Effector memory CD8-positive, alpha-beta T cell (primary cell): ENCODE data around the gene DUS1L.

Experiments
- ATAC-seq: fragments of 150-1000 bp; cut with Tn5 transposase; replicated peaks from 2 replicates; pipeline ENCODE4 v1.10.0; 2021; ENCODE audit warnings: mild to moderate bottlenecking, moderate library complexity
- DNase-seq, 3 experiments: peaks; one replicate each; pipeline ENCODE4 v3.0.0; 2021
- H3K27ac Mint-ChIP-seq, 2 donors: one replicate each; pipeline ENCODE4 v1.8.0; 2022; ENCODE audit warnings: mild to moderate bottlenecking in 2 of 2, mixed read lengths in 2 of 2, moderate library complexity in 2 of 2
- H3K27me3 Mint-ChIP-seq, 2 donors: one replicate each; pipeline ENCODE4 v1.8.0; 2022; ENCODE audit warnings: mixed read lengths in 2 of 2
- H3K36me3 Mint-ChIP-seq: one replicate; pipeline ENCODE4 v1.8.0; 2022; ENCODE audit warnings: mild to moderate bottlenecking, moderate library complexity, mixed read lengths; ENCODE audit not compliant: insufficient read depth
- H3K4me1 Mint-ChIP-seq, 2 donors: one replicate each; pipeline ENCODE4 v1.8.0; 2022; ENCODE audit warnings: low read depth in 2 of 2, mixed read lengths in 2 of 2
- H3K4me3 Mint-ChIP-seq, 2 donors: one replicate each; pipeline ENCODE4 v1.8.0; 2022; ENCODE audit warnings: mild to moderate bottlenecking in 2 of 2, mixed read lengths in 2 of 2, moderate library complexity in 2 of 2
- H3K9me3 Mint-ChIP-seq, 2 donors: one replicate each; pipeline ENCODE4 v1.8.0; 2022; ENCODE audit warnings: mixed read lengths in 2 of 2

DUS1L gene

DNA sequence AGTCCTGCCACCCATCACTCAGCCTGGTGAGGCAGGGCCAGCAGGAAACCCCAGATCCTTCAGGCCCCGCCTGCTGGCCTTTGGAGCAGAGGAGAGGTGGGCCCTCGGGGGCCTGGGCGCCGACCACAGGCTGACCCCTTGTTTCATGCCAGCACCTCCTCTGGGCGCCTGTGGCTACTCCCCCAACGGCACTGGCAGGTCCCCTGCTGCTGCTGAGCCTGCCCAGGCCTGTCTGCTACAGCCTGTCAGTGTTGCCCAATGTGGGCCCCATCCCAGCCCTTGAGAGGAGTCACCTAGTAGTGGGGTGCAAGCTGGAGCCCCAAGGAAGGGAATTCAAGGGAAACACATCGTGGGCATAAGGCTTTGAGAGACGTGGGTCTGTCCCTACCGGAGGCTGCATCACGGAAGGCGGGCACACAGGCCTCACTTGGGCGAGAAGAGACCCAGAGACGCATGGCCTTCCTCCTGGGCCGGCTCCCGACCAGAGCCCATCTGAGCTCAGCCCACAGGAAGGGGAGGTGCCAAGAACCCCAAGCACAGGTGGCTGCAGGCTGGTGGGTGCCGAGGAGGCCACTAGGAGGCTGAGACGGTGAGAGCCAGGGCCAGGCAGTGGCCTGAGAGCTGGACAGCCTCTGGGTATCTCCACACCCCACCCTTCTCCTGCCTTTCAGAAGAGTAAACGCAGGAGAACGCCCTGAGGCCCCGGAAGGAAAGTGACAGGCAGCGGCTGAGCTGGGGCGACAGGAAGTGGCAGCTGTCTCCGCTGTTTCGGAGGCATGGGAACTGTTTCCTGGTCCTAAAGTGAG, 40.5 kb upstream of the DUS1L start:
- Mint-ChIP-seq H3K36me3 (peaks cover 3% of the 10 kb centered on the region), H3K27ac (peak overlapping the region; percentile 97 to 98), H3K4me1 (peaks cover 13 to 15% of the 10 kb centered on the region in 2 donors), H3K4me3 (peak overlapping the region; percentile 90 to 92), H3K9me3 (no peaks in the 10 kb centered on the region), H3K27me3 (no peaks in the 10 kb centered on the region)
- DNase-seq (peak; percentile 40 to 50 (median 44)), ATAC-seq (peak; percentile 91)

DNA sequence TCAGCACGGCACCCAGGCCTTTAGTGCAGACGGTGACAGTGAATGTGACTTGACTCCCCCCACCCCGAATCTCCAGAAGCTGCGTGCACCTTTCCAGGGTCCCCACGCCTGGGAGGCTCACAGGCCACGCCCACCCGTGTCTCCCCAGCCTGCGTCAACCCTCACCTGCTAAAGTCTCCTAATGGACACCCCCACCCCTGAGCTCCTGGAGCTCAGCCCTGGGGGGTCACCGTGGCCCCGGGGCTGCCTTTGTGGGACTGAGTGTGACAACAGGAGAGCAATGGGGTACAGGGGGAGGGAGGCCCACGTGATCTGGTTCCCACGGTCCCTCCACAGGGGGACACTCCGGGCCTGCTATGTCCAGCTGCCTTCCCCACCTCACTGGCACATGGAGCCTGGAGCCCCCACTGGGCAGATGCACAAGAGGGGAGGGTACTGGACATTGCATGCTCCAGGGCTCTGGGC, 39.8 kb upstream of the DUS1L start:
- H3K4me1 Mint-ChIP-seq = peaks cover 13 to 15% of the 10 kb centered on the region in 2 donors
- no peaks in the 10 kb centered on the region for H3K9me3 Mint-ChIP-seq
- peak overlapping the region; percentile 90 to 92 for H3K4me3 Mint-ChIP-seq
- H3K27me3 Mint-ChIP-seq = no peaks in the 10 kb centered on the region
- peaks cover 3% of the 10 kb centered on the region for H3K36me3 Mint-ChIP-seq
- ATAC-seq = no peak
- DNase-seq = no peak
- H3K27ac Mint-ChIP-seq = peak overlapping the region; percentile 97 to 98

DNA sequence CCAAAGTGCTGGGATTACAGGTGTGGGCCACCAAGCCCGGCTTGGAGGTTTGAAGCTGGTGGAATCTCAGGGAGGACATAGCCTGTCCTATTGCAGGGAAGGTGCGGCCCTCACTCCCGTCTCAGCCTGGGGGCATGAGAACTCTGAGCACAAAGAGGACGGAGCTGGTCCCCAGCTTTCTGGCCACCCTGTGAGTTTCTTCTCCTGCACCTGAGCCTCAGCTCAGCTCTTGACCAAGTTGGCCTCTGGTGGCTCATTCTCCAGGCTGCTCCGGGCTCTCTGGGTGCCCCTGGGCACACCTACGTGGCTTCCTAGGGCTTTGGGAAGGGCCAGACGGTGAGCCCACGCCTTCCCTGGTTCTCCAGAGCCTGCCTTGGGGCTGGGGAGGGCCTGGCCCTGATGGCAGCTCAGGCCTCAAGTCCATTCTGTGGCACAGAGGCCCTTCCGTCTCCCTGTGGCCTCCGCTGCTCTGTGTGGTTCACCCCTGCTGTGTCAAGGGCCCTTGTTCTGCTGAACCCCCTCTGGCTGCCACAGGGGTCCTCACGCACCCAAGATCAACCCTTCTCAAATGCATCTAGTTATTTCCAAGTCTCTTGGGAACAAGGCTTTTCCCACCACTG, 39.3 kb upstream of the DUS1L start:
- Mint-ChIP-seq H3K4me3 (peak overlapping the region; percentile 90 to 92), H3K4me1 (peaks cover 14 to 15% of the 10 kb centered on the region in 2 donors), H3K9me3 (no peaks in the 10 kb centered on the region), H3K27ac (peak overlapping the region; percentile 97 to 98), H3K36me3 (peaks cover 6% of the 10 kb centered on the region), H3K27me3 (no peaks in the 10 kb centered on the region)
- no peak for ATAC-seq
- DNase-seq = no peak

DNA sequence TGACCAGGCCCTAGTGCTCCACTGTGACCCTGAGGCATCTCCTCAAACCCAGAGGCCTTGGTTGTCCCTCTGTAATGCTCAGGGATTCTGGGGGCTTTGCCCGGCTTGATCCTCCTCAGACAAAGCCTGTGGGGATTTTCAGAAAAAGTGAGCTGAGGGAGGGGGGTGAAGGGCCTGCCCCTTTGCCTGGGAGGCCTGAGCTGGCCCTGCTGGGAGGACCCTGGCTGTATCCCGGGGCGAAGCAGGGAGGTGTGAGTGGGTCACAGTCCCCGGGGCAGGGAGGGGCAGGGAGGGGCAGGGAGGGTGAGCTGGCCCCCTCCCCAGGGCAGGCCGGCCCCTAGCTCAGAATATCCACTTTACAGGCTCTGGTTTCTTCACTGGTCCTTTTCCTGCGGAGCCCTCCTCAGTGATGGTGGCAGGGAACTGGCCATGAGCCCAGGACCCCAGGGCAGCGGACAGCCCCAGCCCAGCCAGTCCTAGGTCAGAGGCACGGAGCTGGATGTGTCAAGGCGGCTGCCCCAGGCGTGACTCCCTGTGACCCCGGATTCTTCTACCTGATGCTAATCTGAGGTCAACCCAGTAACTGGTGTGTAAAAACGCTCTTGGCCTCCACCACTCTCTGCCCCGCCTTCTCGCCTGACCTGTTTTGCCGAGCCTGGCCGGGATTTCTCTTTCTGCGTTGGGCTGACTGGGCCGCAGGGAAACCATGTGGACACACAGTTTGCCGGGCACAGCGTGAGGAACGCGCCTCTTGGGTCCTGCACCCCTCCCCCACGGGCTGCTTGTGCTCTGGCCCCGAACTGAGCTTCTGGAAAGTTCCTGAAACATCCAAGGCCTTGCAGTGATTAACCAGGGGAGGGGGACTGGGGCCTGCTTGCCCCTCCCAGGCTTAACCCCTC, 38.2 kb upstream of the DUS1L start:
- ATAC-seq = no peak
- no peaks in the 10 kb centered on the region for H3K9me3 Mint-ChIP-seq
- H3K4me3 Mint-ChIP-seq = no peak overlapping the region
- peak overlapping the region in 1 of 2 donors; percentile 36 for H3K27ac Mint-ChIP-seq
- DNase-seq = no peak
- no peaks in the 10 kb centered on the region for H3K27me3 Mint-ChIP-seq
- H3K36me3 Mint-ChIP-seq = peaks cover 13% of the 10 kb centered on the region
- H3K4me1 Mint-ChIP-seq = peaks cover 15 to 21% of the 10 kb centered on the region in 2 donors

DNA sequence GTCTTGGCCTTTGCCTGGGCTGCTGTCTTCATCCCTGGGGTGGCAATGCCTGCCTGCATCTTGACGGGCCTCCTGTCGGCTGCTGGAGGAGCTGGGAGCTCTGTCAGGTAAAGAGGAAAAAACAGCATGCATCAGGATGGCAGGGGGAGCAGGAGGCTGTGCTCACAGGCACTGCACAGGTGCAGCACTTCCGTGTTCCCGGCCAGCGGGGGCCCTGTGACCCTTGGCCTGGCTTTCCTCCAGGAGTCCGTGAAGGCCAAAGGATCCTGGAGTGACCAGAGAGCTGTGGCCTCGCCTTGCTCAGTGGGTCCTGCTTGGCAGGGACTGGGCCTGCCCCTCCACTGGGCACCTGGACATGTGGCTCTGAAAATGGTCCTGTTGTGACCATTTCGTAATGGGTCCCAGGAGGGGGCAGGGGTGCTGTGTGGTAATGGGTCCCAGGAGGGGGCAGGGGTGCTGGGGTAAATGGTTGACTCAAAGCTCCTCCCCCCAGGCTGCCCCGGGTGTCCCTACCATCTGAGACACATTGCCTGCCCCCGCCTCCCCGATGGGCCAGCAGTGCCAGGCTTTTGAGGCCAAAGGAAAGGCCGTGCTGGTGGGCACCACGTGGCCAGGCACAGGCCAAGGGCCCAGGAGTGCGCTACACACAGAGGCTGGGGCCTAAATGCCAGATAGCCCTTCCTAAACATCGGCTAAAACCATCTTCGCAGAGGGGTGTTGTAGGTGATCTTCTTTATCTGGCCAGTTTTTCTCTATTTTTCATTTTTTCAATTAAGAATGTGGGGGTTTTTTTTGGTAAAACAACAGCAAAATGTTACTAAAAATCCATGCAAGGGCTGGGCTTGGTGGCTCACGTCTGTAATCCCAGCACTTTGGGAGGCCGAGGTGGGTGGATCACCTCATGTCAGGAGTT, 36.4 kb upstream of the DUS1L start:
- H3K4me3 Mint-ChIP-seq = no peak overlapping the region
- H3K4me1 Mint-ChIP-seq = peaks cover 15 to 21% of the 10 kb centered on the region in 2 donors
- H3K27me3 Mint-ChIP-seq = no peaks in the 10 kb centered on the region
- no peak for ATAC-seq
- DNase-seq = no peak
- peak overlapping the region in 1 of 2 donors; percentile 15 for H3K27ac Mint-ChIP-seq
- H3K36me3 Mint-ChIP-seq = peaks cover 13% of the 10 kb centered on the region
- no peaks in the 10 kb centered on the region for H3K9me3 Mint-ChIP-seq

DNA sequence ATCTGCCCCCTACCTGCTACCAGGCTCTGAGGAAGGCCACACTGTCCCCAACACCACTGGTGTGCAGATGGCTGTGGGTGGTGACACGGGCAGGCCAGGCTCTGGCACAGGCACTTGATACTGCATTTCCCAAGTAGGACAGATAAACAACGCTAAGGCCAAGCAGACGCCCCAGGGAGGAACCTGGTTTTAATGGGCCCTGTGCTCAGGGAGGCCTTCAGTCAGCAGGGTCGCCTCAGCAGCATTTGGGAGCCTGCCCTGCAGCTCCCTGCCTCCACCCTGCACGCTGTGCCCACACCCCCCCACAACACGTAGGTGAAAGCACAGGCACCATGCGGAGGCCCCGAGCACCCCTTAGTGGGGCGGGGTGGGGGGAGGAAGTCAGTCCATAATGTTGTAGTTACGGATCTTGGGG, 35.7 kb upstream of the DUS1L start:
- no peak overlapping the region for H3K4me3 Mint-ChIP-seq
- DNase-seq = no peak
- ATAC-seq = no peak
- H3K4me1 Mint-ChIP-seq = peaks cover 10 to 17% of the 10 kb centered on the region in 2 donors
- H3K27me3 Mint-ChIP-seq = no peaks in the 10 kb centered on the region
- H3K36me3 Mint-ChIP-seq = peaks cover 16% of the 10 kb centered on the region
- H3K9me3 Mint-ChIP-seq = no peaks in the 10 kb centered on the region
- no peak overlapping the region for H3K27ac Mint-ChIP-seq

DNA sequence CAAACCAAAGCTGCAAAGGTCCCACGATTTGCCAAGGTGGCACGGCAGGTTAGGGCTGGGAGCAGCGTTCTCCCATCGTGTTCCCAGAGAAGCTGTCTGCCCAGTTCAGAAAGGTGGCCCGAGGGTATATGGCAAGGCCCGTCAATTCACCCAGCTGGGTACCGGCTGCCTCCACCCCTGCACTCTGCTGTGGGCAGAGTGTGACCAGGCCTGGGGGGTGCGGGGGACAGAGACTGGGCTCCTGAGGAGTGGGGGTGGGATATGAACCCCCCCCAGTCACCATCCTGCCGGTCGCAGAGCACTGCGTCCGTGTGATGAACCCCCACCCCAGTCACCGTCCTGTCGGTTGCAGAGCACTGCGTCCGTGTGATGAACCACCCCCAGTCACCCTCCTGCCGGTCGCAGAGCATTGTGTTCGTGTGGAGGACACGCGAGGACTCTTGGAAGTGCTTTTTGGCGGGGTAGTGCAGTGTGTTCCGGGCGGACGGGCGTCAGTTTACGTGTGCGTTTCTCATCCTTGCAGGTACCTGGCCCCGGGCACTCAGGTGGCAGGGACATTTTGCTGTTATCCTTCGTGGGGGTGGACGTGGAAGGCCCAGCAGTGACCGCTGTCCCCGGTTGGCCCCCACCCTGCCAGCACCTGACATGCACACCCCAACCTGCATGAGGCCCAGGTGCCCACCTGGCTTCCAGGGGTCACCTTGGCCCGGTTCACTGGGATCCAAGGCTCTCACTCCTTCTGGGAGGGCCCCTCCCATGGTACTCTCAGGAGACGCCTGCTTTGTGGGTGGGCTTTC, 35.1 kb upstream of the DUS1L start:
- H3K4me3 Mint-ChIP-seq = peak overlapping the region in 1 of 2 donors; percentile 81
- ATAC-seq (no peak), DNase-seq (no peak)
- no peak overlapping the region for H3K27ac Mint-ChIP-seq
- H3K9me3 Mint-ChIP-seq = no peaks in the 10 kb centered on the region
- peaks cover 16% of the 10 kb centered on the region for H3K36me3 Mint-ChIP-seq
- H3K27me3 Mint-ChIP-seq = no peaks in the 10 kb centered on the region
- peaks cover 5 to 16% of the 10 kb centered on the region in 2 donors for H3K4me1 Mint-ChIP-seq

DNA sequence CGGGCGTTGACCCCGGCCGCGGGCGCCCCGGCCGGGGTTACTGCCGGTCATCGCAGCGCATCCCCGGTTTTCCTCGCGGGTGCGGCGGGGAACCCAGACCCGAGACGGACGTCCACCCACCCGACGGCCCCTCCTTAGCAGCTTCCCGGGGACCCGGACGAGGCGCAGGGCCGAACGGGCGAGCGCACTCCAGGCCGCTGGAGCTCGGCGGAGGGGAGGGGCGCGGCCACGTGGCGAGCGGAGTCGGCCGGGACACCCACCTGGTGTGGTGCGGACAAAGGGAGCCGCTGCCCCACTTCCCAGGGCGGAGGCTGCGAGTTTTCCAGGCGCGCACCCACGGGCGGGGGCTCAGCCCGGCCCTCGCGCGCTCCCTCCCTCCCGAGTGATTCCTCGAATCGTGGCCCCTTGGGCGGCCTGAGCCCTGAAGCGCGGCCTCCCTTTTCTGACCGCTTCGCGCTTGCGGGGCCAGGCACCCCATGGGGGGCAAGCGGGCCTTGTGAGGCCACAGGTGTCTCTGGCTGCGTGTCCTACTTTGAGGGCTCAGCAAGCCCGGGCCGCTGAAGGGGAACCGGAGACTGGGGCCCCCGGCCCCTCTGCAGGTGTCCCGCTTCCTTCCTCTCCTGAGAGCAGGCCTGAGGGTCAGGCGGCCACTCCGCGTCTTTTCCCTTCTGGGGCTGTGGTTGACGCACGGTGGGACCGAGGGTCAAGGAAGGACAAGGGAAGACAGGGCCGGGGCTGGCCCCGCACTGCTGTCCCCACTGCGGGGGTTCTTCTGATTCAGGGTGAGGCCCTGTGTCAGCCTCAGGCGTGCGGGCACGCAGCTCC, 33.5 kb upstream of the DUS1L start:
- peaks cover 24% of the 10 kb centered on the region for H3K36me3 Mint-ChIP-seq
- H3K27ac Mint-ChIP-seq = peak overlapping the region; percentile 76 to 81
- ATAC-seq (no peak), DNase-seq (no peak)
- peaks cover 0 to 11% of the 10 kb centered on the region in 2 donors for H3K4me1 Mint-ChIP-seq
- H3K4me3 Mint-ChIP-seq = peak overlapping the region; percentile 81 to 82
- no peaks in the 10 kb centered on the region for H3K27me3 Mint-ChIP-seq
- H3K9me3 Mint-ChIP-seq = no peaks in the 10 kb centered on the region

DNA sequence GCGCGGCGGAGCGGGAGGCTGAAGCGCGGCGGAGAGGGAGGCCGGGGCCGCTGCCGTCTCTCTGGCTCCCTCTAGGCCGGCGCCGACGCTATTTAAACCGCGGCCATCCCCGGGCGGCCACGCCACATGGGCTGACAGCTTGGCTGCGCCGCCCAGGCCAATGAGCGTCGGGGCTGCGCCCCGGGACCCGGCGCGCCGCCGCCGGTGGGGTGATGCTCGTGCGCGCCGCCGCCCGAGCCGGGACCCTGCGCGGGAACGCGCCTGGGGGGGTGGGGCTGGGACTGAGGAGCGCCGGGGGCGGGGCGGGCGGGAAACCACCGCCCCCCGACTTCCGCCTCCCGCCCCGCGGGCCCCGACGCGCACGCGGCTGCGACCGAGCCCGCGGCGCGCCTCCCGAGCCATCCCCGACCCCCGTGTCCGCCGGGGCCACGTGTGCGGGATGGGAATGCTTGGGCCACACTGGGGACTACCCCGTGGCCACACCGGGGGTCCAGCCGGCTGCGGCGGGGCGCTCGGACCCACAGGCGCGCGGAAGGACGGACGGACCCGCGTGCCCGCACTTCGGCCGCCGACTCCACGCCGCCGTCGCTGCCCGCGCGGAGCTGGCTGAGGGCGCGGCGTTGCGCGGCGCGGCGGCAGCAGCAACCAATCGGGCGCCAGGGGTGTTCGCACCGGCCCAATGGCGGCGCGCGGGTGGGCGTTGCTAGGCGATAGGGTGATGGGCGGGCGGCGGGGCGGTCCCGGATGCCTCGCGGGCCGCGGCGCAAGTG, 32.8 kb upstream of the DUS1L start, which contains the start of gene FASN:
Gene FASN, minus strand, starts transcription at position 68 of the 770 bp plus-strand sequence. CDS start 1,791 bp downstream, outside the sequence.
- ATAC-seq (peak; percentile 81), DNase-seq (peak; percentile 84 to 86 (median 85))
- Mint-ChIP-seq H3K27me3 (no peaks in the 10 kb centered on the region), H3K36me3 (peaks cover 26% of the 10 kb centered on the region), H3K27ac (peak within 1 kb of the TSS; percentile 76 to 81), H3K4me1 (peaks cover 0 to 11% of the 10 kb centered on the region in 2 donors), H3K9me3 (no peaks in the 10 kb centered on the region), H3K4me3 (peak within 1 kb of the TSS; percentile 81 to 82)

DNA sequence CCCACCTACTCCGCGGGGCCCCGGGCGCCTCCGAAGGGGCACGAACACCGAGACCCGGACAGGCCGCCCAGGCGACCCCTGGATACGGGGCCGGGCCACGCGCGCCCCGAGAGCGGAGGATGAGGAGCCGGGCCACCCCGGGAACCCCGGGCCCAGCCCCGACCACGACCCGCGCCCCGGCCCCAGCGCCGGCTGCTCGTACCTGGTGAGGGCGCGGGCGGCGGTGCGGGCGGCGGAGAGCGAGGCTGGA, 32.2 kb upstream of the DUS1L start:
- H3K4me1 Mint-ChIP-seq = peaks cover 0 to 11% of the 10 kb centered on the region in 2 donors
- peaks cover 30% of the 10 kb centered on the region for H3K36me3 Mint-ChIP-seq
- ATAC-seq (no peak), DNase-seq (peak in 1 of 3 experiments; percentile 24)
- H3K9me3 Mint-ChIP-seq = no peaks in the 10 kb centered on the region
- H3K27ac Mint-ChIP-seq = no peak overlapping the region
- H3K4me3 Mint-ChIP-seq = peak overlapping the region; percentile 61 to 63
- H3K27me3 Mint-ChIP-seq = no peaks in the 10 kb centered on the region
